Hepatocyte (in vitro differentiated cells): Measurements from ENCODE around the gene GABBR2. TPM values are rescaled to one million over a fixed set of nuclear protein-coding genes. Genes with fewer than 3 reads are reported as not detected.

ENCODE experiments used
- DNase-seq: peaks from one replicate; pipeline ENCODE4 v3.0.0-alpha.2; 2016; ENCODE audit warnings: low spot score
- H2AFZ ChIP-seq: fragments of 200-600 bp; sonication (generic); 2 replicates; pipeline ENCODE4 v1.6.0; 2016; ENCODE audit warnings: antibody characterized with exemption, mild to moderate bottlenecking
- H3K27ac ChIP-seq: fragments of 200-600 bp; sonication (generic); 2 replicates; pipeline ENCODE4 v1.5.1; 2016; ENCODE audit warnings: mild to moderate bottlenecking
- H3K27me3 ChIP-seq: fragments of 200-600 bp; sonication (generic); 2 replicates; pipeline ENCODE4 v1.6.1; 2016
- H3K36me3 ChIP-seq: fragments of 200-600 bp; sonication (generic); replicated peaks from 2 replicates; pipeline ENCODE4 v1.5.1; 2016; ENCODE audit warnings: low read depth; ENCODE audit not compliant: insufficient read depth
- H3K4me1 ChIP-seq: fragments of 200-600 bp; sonication (generic); 2 replicates; pipeline ENCODE4 v1.5.1; 2016; ENCODE audit warnings: mild to moderate bottlenecking, moderate library complexity; ENCODE audit not compliant: insufficient read depth
- H3K4me2 ChIP-seq: fragments of 200-600 bp; sonication (generic); 2 replicates; pipeline ENCODE4 v1.6.0; 2016
- H3K4me3 ChIP-seq: fragments of 200-600 bp; sonication (generic); 2 replicates; pipeline ENCODE4 v1.5.1; 2016; ENCODE audit warnings: mild to moderate bottlenecking
- H3K79me2 ChIP-seq: fragments of 200-600 bp; sonication (generic); 2 replicates; pipeline ENCODE4 v1.6.0; 2017; ENCODE audit warnings: mild to moderate bottlenecking
- H3K9me2 ChIP-seq: fragments of 200-600 bp; sonication (generic); replicated peaks from 2 replicates; pipeline ENCODE4 v1.6.0; 2017; ENCODE audit warnings: mild to moderate bottlenecking; ENCODE audit not compliant: insufficient read depth
- H3K9me3 ChIP-seq: fragments of 200-600 bp; sonication (generic); 2 replicates; pipeline ENCODE4 v1.5.1; 2016; ENCODE audit warnings: low read depth, mild to moderate bottlenecking
- H4K20me1 ChIP-seq: fragments of 200-600 bp; sonication (generic); 2 replicates; pipeline ENCODE4 v1.6.0; 2016; ENCODE audit warnings: mild to moderate bottlenecking; ENCODE audit not compliant: insufficient read depth, poor library complexity, severe bottlenecking
- CTCF ChIP-seq: fragments of 200-600 bp; sonication (generic); IDR thresholded peaks from 2 replicates; pipeline ENCODE4 v1.5.1; 2016; ENCODE audit warnings: antibody characterized with exemption, mild to moderate bottlenecking; ENCODE audit not compliant: poor library complexity
- EZH2 ChIP-seq: fragments of 200-600 bp; sonication (generic); IDR thresholded peaks from 2 replicates; pipeline ENCODE4 v1.6.1; 2016; ENCODE audit warnings: antibody characterized with exemption, mild to moderate bottlenecking, borderline replicate concordance
- EZH2phosphoT487 ChIP-seq: fragments of 200-600 bp; sonication (generic); IDR thresholded peaks from one replicate; pipeline ENCODE4 v1.6.1; 2018; ENCODE audit warnings: antibody characterized with exemption, mild to moderate bottlenecking, low read depth, moderate library complexity; ENCODE audit not compliant: unreplicated experiment, severe bottlenecking
- WGBS: methylation state at CpG from one replicate; pipeline ENCODE4 v1.1.6; 2016; ENCODE audit warnings: low lambda C conversion rate; ENCODE audit errors: missing lambda C conversion rate; 5-methylcytosine and 5-hydroxymethylcytosine counted together
- polyA plus RNA-seq: library from polyadenylated mRNA; unstranded; fragments of >200 nt; fragmentation: Nextera tagmentation; extraction: Ambion mirVana; gene quantifications from 2 replicates; pipeline ENCODE4 v1.2.1, GENCODE V29; 2016
- total RNA-seq: library from RNA; depleted of rRNA; stranded (reverse); fragments of >200 nt; gene quantifications from 2 replicates; pipeline ENCODE4 v1.2.3, GENCODE V29; 2014

Gene GABBR2
- total and polyA plus RNA-seq, 2 experiments from 2014 or later = 0.20 to 0.28 TPM

DNA sequence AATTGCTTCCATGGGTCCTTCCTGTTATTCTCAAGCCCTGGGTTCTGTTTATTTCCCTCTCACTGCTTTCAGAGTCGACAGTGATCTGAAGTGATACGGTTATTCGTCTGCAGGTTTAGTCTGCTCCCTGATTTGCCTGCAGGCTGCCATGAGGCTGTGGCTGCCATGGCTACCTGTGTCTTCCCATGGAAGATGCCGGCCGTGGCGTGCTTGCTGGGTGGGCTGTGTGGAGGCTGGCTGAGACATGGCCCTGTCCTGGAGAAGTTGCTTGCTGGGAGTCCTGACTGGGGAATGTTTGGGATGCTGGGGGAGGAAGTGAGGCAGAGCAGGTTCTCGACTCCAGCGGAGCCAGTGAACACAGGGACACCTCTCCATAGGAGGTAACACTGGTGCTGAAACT is 349.2 kb downstream of the GABBR2 start:
- H3K9me3 ChIP-seq = no peaks in the 10 kb centered on the region
- H3K27me3 ChIP-seq = no peaks in the 10 kb centered on the region
- no peak overlapping the region for H3K27ac ChIP-seq
- no peaks in the 10 kb centered on the region for H3K36me3 ChIP-seq
- no peak for DNase-seq
- no peak for TF ChIP-seq CTCF
- TF ChIP-seq EZH2phosphoT487 = no peak
- H3K79me2 ChIP-seq = no peaks in the 10 kb centered on the region
- H2AFZ ChIP-seq = no peak overlapping the region
- no peak overlapping the region for H3K4me2 ChIP-seq
- 84% methylated on average over 8 of the region's 8 CpGs for WGBS
- no peak overlapping the region for H3K4me3 ChIP-seq
- H3K4me1 ChIP-seq = no peaks in the 10 kb centered on the region
- no peaks in the 10 kb centered on the region for H4K20me1 ChIP-seq
- no peaks in the 10 kb centered on the region for H3K9me2 ChIP-seq

- Histone ChIP-seq H4K20me1 (no peaks in the 10 kb centered on the region), H3K9me2 (no peaks in the 10 kb centered on the region), H3K36me3 (no peaks in the 10 kb centered on the region), H3K27me3 (no peaks in the 10 kb centered on the region), H3K4me1 (no peaks in the 10 kb centered on the region), H3K27ac (no peak overlapping the region), H3K79me2 (no peaks in the 10 kb centered on the region), H3K9me3 (no peaks in the 10 kb centered on the region), H3K4me2 (no peak overlapping the region), H3K4me3 (no peak overlapping the region), H2AFZ (no peak overlapping the region)
- WGBS = 93% methylated on average over 6 of the region's 6 CpGs
- TF ChIP-seq EZH2phosphoT487 (no peak), CTCF (no peak), EZH2 (no peak)
- no peak for DNase-seq
These were observed 350.7 kb downstream of the GABBR2 start for GRCh38 chr9:98357921-98358535.

DNA sequence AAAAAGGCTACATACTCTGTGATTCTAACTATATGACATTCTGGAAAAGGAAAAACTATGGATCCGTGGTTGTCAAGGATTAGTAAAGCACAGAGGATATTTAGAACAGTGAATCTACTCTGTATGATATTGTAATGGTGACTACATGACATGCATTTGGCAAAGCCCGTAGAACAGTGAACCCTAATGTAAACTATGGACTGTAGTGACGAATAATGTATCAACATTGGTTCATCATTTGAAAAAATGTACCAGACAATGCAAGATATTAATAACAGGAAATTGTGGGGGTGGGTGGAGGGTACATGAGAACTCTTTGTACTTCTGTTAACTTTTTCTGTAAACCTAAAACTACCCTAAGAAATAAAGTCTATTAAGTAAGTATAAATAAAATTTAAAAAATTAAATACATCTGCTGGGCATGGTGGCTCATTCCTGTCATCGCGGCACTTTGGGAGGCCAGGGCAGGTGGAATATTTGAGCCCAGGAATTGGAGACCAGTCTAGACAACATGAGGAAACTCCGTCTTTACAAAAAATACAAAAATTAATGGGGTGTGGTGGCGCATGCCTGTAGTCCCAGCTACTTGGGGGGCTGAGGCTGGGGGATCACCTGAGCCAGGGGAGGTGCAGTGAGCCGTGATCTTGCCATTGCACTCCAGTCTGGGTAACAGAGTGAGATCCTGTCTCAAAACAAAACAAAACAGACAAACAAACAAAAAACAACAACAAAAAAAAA is 351.6 kb downstream of the GABBR2 start:
- Histone ChIP-seq H3K4me3 (no peak overlapping the region), H3K9me3 (no peaks in the 10 kb centered on the region)
- TF ChIP-seq EZH2 (no peak), EZH2phosphoT487 (no peak), CTCF (no peak)

More for the DNA sequence above, 351.6 kb downstream of the GABBR2 start:
- no peak overlapping the region for H2AFZ ChIP-seq
- H3K27me3 ChIP-seq = no peaks in the 10 kb centered on the region
- no peaks in the 10 kb centered on the region for H3K36me3 ChIP-seq
- no peak overlapping the region for H3K27ac ChIP-seq
- no peaks in the 10 kb centered on the region for H3K4me1 ChIP-seq
- H4K20me1 ChIP-seq = no peaks in the 10 kb centered on the region
- DNase-seq = no peak
- H3K4me2 ChIP-seq = no peak overlapping the region
- no peaks in the 10 kb centered on the region for H3K9me2 ChIP-seq
- 91% methylated on average over 8 of the region's 8 CpGs for WGBS
- H3K79me2 ChIP-seq = no peaks in the 10 kb centered on the region
